Activated naive CD4-positive, alpha-beta T cell treated with anti-CD3 and anti-CD28 coated beads, Interleukin-2, amount 10 ng/mL, durations not matched to agents 7 days and 5 days (primary cell): ENCODE data around the gene MUC4.
A peak's percentile ranks its signal among the peaks of the same experiment; 100 is the strongest.
"Not testable (repeated sequence)": the region's sequence is repeated elsewhere in the genome, so short reads cannot be mapped to it uniquely, and the experiment has no call there.

ENCODE experiments used
- CTCF ChIA-PET: fragments of 350-600 bp; sonication (Branson Sonifier 250); formaldehyde crosslinking; loops from one replicate; lab custom pipeline; 2021; ENCODE audit warnings: antibody characterized with exemption; lab: Charles Lee
- DNase-seq: peaks from one replicate; pipeline ENCODE4 v3.0.0-alpha.2; 2020
- H3K27ac Mint-ChIP-seq: one replicate; pipeline ENCODE4 v1.8.0; 2021; ENCODE audit warnings: mild to moderate bottlenecking, moderate library complexity, mixed read lengths
- H3K27me3 Mint-ChIP-seq: one replicate; pipeline ENCODE4 v1.8.0; 2021; ENCODE audit warnings: mild to moderate bottlenecking, mixed read lengths
- H3K36me3 Mint-ChIP-seq: one replicate; pipeline ENCODE4 v1.8.0; 2021; ENCODE audit warnings: mixed read lengths
- H3K4me1 Mint-ChIP-seq: one replicate; pipeline ENCODE4 v1.8.0; 2021; ENCODE audit warnings: mixed read lengths
- H3K4me3 Mint-ChIP-seq: one replicate; pipeline ENCODE4 v1.8.0; 2021; ENCODE audit warnings: mild to moderate bottlenecking, moderate library complexity, mixed read lengths
- H3K9me3 Mint-ChIP-seq: one replicate; pipeline ENCODE4 v1.8.0; 2021; ENCODE audit warnings: mixed read lengths

MUC4 gene

GRCh38 chr3:195810455-195810845 is 1.3 kb downstream of the MUC4 start:
- Mint-ChIP-seq H3K27me3 (peaks cover 38% of the 10 kb centered on the region), H3K27ac (no peak overlapping the region), H3K4me3 (no peak overlapping the region), H3K36me3 (peaks cover 7% of the 10 kb centered on the region), H3K4me1 (peaks cover 23% of the 10 kb centered on the region), H3K9me3 (peaks cover 6% of the 10 kb centered on the region)
- no peak for DNase-seq
- CTCF ChIA-PET = no interaction called here

DNA sequence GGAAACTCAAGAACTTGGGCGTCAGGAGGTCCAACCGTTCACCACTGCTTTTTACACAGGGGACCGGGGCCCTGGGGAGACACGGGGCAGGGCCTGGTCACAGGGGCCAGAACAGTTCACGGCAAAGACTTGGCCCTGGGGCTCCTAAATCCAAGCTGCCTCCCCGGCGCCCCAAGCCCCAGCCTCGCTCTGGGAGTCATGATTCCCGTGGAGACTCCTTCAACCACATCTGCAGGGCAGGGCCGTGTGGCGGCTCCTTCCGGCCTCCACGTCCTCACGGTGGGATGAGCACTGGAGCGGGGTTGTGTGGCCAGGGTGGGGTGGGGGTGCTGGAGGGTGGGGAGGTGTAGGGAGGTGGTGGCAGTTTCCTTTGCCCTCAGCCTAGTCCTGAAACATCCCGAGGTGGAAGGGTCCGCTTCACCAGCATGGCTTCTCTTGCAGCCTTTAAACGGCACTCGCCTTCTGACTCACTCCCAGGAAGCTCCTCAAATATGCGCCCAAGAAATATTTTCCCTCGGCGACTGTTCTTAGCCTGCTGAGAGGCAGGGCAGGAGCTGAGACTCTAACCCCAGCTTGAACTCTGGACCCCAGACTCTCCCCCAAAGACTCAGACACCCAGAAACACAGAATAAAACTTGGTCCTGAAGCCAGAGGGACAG is 1.8 kb downstream of the MUC4 start:
- no peak overlapping the region for H3K4me3 Mint-ChIP-seq
- H3K9me3 Mint-ChIP-seq = peaks cover 11% of the 10 kb centered on the region
- H3K27me3 Mint-ChIP-seq = peaks cover 38% of the 10 kb centered on the region
- H3K36me3 Mint-ChIP-seq = peaks cover 12% of the 10 kb centered on the region
- DNase-seq = no peak
- H3K4me1 Mint-ChIP-seq = peaks cover 28% of the 10 kb centered on the region
- CTCF ChIA-PET = no interaction called here
- H3K27ac Mint-ChIP-seq = no peak overlapping the region

GRCh38 chr3:195809291-195809785 is 2.4 kb downstream of the MUC4 start:
- CTCF ChIA-PET = no interaction called here
- Mint-ChIP-seq H3K4me3 (no peak overlapping the region), H3K27me3 (peaks cover 37% of the 10 kb centered on the region), H3K9me3 (peaks cover 15% of the 10 kb centered on the region), H3K36me3 (peaks cover 16% of the 10 kb centered on the region), H3K4me1 (peaks cover 34% of the 10 kb centered on the region), H3K27ac (no peak overlapping the region)
- no peak for DNase-seq

DNA sequence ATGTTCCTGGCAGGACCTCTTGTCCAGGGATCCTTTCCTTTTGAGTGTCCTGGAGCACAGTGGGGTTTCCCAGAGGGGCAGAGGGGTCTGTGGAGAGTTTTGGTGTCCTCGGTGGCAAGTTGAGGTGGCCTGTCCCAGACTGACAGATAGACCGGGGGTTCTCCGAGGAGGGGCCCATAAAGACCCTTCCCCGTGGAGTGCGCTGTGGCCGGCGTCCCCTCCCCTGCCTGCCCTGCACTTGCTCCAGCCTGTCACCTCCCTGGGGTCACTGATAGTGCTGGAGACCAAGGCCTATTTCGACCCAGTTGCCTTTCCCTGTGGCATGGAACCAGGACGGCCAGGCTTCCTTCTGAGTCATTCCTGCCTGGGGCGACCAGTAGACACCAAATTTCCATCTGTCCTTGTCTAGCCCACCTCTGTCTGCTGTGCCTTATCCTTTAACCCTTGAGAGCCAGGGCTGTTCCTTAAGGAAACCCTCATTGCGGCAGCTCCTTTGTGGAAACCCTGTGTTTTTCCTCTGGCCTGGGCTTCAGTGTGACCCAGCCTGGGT is 2.9 kb downstream of the MUC4 start:
- no peak overlapping the region for H3K4me3 Mint-ChIP-seq
- peaks cover 36% of the 10 kb centered on the region for H3K27me3 Mint-ChIP-seq
- CTCF ChIA-PET = no interaction called here
- peaks cover 39% of the 10 kb centered on the region for H3K4me1 Mint-ChIP-seq
- H3K9me3 Mint-ChIP-seq = peaks cover 20% of the 10 kb centered on the region
- H3K27ac Mint-ChIP-seq = no peak overlapping the region
- DNase-seq = no peak
- H3K36me3 Mint-ChIP-seq = peaks cover 21% of the 10 kb centered on the region

DNA sequence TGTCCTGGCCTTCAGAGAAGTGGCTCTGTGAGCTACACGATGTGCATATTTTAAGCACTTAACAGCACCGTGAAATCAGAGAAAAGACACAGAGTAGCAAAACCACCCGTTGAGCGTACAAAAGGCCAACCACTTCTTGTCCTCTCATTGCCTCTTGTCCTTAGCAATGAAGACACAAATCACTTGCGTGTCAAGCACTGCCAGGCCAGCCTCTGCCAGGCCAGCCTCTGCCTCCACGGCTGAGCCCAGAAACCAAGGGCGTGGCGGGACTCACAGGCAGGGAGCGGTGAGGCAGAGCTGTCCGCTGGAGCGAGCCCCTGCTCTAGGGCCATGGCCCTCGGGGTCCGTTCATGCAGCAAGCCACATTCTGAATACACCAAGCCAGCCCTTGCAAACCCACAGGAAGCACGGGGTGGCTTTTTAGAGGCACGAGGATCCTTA is 4.0 kb downstream of the MUC4 start:
- DNase-seq = no peak
- Mint-ChIP-seq H3K27ac (no peak overlapping the region), H3K9me3 (peaks cover 29% of the 10 kb centered on the region), H3K4me3 (no peak overlapping the region), H3K36me3 (peaks cover 31% of the 10 kb centered on the region), H3K4me1 (peaks cover 51% of the 10 kb centered on the region), H3K27me3 (peaks cover 35% of the 10 kb centered on the region)
- CTCF ChIA-PET = interaction anchor here (2.3 kb wide), 1 partner anchor 43 kb away, joined by 7 read pairs; no protein-coding TSS in a partner anchor

GRCh38 chr3:195806916-195807231 is 4.9 kb downstream of the MUC4 start:
- DNase-seq = no peak
- Mint-ChIP-seq H3K4me1 (peaks cover 59% of the 10 kb centered on the region), H3K4me3 (no peak overlapping the region), H3K9me3 (peaks cover 34% of the 10 kb centered on the region), H3K36me3 (peaks cover 36% of the 10 kb centered on the region), H3K27ac (no peak overlapping the region), H3K27me3 (peaks cover 33% of the 10 kb centered on the region)
- CTCF ChIA-PET = interaction anchor here (2.3 kb wide), 1 partner anchor 44 kb away, joined by 7 read pairs; no protein-coding TSS in a partner anchor

- CTCF ChIA-PET = interaction anchor here (2.3 kb wide), 1 partner anchor 44 kb away, joined by 7 read pairs; no protein-coding TSS in a partner anchor
- peaks cover 38% of the 10 kb centered on the region for H3K36me3 Mint-ChIP-seq
- no peak overlapping the region for H3K4me3 Mint-ChIP-seq
- H3K27me3 Mint-ChIP-seq = peaks cover 34% of the 10 kb centered on the region
- DNase-seq = no peak
- peaks cover 64% of the 10 kb centered on the region for H3K4me1 Mint-ChIP-seq
- peak overlapping the region; percentile 82 for H3K27ac Mint-ChIP-seq
- peaks cover 35% of the 10 kb centered on the region for H3K9me3 Mint-ChIP-seq
Measured at GRCh38 chr3:195806211-195806915, 5.4 kb downstream of the MUC4 start.

GRCh38 chr3:195805588-195805987 is 6.1 kb downstream of the MUC4 start:
- H3K9me3 Mint-ChIP-seq = peaks cover 35% of the 10 kb centered on the region
- H3K4me3 Mint-ChIP-seq, DNase-seq: not testable (repeated sequence)
- peaks cover 67% of the 10 kb centered on the region for H3K4me1 Mint-ChIP-seq
- CTCF ChIA-PET = interaction anchor here (2.3 kb wide), 1 partner anchor 45 kb away, joined by 7 read pairs; no protein-coding TSS in a partner anchor
- H3K36me3 Mint-ChIP-seq = peaks cover 40% of the 10 kb centered on the region
- H3K27me3 Mint-ChIP-seq = peaks cover 32% of the 10 kb centered on the region
- H3K27ac Mint-ChIP-seq = peak overlapping the region; percentile 91

GRCh38 chr3:195805181-195805580 is 6.5 kb downstream of the MUC4 start:
- H3K36me3 Mint-ChIP-seq = peaks cover 40% of the 10 kb centered on the region
- no peak overlapping the region for H3K4me3 Mint-ChIP-seq
- peak overlapping the region; percentile 91 for H3K27ac Mint-ChIP-seq
- CTCF ChIA-PET = interaction anchor here (2.3 kb wide), 1 partner anchor 45 kb away, joined by 7 read pairs; no protein-coding TSS in a partner anchor
- peaks cover 67% of the 10 kb centered on the region for H3K4me1 Mint-ChIP-seq
- no peak for DNase-seq
- H3K27me3 Mint-ChIP-seq = peaks cover 29% of the 10 kb centered on the region
- peaks cover 35% of the 10 kb centered on the region for H3K9me3 Mint-ChIP-seq

- Mint-ChIP-seq H3K4me1 (peaks cover 65% of the 10 kb centered on the region), H3K27me3 (peaks cover 23% of the 10 kb centered on the region), H3K9me3 (peaks cover 35% of the 10 kb centered on the region), H3K36me3 (peaks cover 40% of the 10 kb centered on the region), H3K27ac (peak overlapping the region; percentile 91), H3K4me3 (peak overlapping the region; percentile 4)
- DNase-seq = no peak
- CTCF ChIA-PET = interaction anchor here (1.3 kb wide), 1 partner anchor 47 kb away, joined by 5 read pairs; no protein-coding TSS in a partner anchor
Measured at GRCh38 chr3:195803289-195803908, 8.3 kb downstream of the MUC4 start.

GRCh38 chr3:195802795-195803194 is 8.9 kb downstream of the MUC4 start:
- peaks cover 23% of the 10 kb centered on the region for H3K27me3 Mint-ChIP-seq
- H3K27ac Mint-ChIP-seq = peak overlapping the region; percentile 81
- CTCF ChIA-PET = interaction anchor here (1.3 kb wide), 1 partner anchor 48 kb away, joined by 5 read pairs; no protein-coding TSS in a partner anchor
- no peak for DNase-seq
- peak overlapping the region; percentile 4 for H3K4me3 Mint-ChIP-seq
- peaks cover 61% of the 10 kb centered on the region for H3K4me1 Mint-ChIP-seq
- H3K9me3 Mint-ChIP-seq = peaks cover 35% of the 10 kb centered on the region
- H3K36me3 Mint-ChIP-seq = peaks cover 40% of the 10 kb centered on the region

DNA sequence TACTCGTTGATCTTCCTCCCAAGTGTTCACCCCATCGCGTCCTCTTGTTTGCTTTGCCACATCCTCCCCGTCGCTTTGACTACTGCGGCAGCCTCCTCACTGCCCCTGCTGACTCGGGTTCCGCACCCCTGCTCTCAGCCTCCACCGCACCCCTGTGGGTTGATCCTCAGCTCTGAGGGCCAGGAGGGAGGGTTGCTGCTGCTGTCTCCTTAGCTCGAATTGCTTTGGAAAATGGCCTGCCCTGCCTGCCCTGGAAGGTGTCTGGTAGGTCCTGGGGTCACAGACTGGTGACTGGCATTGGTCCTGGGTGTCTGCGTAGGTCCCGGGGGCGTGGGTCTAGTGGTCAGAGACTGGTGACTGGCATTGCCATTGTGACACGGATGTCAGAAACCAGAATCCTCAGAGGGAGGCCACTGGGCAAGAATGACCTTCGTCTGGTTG is 9.4 kb downstream of the MUC4 start:
- CTCF ChIA-PET = interaction anchor here (1.3 kb wide), 1 partner anchor 48 kb away, joined by 5 read pairs; no protein-coding TSS in a partner anchor
- peaks cover 39% of the 10 kb centered on the region for H3K36me3 Mint-ChIP-seq
- peak; percentile 69 for DNase-seq
- H3K27me3 Mint-ChIP-seq = peaks cover 23% of the 10 kb centered on the region
- H3K27ac Mint-ChIP-seq = peak overlapping the region; percentile 81
- H3K4me3 Mint-ChIP-seq = peak overlapping the region; percentile 19
- H3K9me3 Mint-ChIP-seq = peaks cover 35% of the 10 kb centered on the region
- peaks cover 58% of the 10 kb centered on the region for H3K4me1 Mint-ChIP-seq

- peaks cover 52% of the 10 kb centered on the region for H3K4me1 Mint-ChIP-seq
- DNase-seq = no peak
- H3K4me3 Mint-ChIP-seq = peak overlapping the region; percentile 19
- CTCF ChIA-PET = no interaction called here
- H3K36me3 Mint-ChIP-seq = peaks cover 38% of the 10 kb centered on the region
- peak overlapping the region; percentile 81 for H3K27ac Mint-ChIP-seq
- peaks cover 23% of the 10 kb centered on the region for H3K27me3 Mint-ChIP-seq
- peaks cover 34% of the 10 kb centered on the region for H3K9me3 Mint-ChIP-seq
Measured at GRCh38 chr3:195801251-195802183, 10.2 kb downstream of the MUC4 start.
